ENCODE results near the gene FAF1.
A peak's percentile ranks its signal among the peaks of the same experiment; 100 is the strongest.
"Not testable (repeated sequence)": the region's sequence is repeated elsewhere in the genome, so short reads cannot be mapped to it uniquely, and the experiment has no call there.

The FAF1 gene

DNA sequence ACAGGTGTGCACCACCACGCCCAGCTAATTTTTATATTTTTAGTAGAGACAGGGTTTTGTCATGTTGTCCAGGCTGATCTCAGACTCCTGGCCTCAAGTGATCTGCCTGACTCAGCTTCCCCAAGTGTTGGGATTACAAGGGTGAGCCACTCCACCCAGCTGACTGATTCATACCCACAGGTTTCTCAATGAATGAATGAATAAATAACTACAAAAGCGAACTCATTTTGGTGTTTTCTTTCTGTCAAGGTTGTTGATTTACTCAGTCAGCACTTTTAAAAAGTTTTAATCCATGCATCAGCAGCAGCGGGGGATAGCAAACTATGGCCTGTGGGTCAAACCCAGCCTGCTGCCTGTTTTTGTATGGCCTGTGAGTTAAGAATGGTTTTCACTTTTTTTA is 217.5 kb downstream of the FAF1 start:
- TF ChIP-seq, protein P1, sequence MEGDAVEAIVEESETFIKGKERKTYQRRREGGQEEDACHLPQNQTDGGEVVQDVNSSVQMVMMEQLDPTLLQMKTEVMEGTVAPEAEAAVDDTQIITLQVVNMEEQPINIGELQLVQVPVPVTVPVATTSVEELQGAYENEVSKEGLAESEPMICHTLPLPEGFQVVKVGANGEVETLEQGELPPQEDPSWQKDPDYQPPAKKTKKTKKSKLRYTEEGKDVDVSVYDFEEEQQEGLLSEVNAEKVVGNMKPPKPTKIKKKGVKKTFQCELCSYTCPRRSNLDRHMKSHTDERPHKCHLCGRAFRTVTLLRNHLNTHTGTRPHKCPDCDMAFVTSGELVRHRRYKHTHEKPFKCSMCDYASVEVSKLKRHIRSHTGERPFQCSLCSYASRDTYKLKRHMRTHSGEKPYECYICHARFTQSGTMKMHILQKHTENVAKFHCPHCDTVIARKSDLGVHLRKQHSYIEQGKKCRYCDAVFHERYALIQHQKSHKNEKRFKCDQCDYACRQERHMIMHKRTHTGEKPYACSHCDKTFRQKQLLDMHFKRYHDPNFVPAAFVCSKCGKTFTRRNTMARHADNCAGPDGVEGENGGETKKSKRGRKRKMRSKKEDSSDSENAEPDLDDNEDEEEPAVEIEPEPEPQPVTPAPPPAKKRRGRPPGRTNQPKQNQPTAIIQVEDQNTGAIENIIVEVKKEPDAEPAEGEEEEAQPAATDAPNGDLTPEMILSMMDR (IDR thresholded peaks at IDR 0.05; ENCODE audit: insufficient read depth, low read depth, low read length, missing control alignments): no peak
- no peak overlapping the region for H3K4me3 ChIP-seq (ENCODE audit: low read depth, low read length)
- DNase-seq (ENCODE audit: low read depth): no peak

DNA sequence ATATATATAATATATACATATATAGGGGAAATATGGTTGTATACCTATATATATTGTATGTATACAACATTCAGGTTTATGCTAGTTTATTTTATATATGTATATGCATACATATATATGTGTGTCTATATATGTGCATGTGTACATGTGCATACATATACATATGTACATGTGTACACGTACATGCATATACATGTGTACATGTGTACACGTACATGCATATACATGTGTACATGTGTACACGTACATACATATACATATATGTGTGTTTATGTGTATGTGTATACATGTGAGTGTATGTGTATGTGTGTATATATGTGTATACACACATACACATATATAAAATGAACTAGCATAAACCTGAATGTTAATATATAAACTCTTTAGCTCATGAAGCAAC is 220.9 kb downstream of the FAF1 start:
- no peak for DNase-seq (ENCODE audit: low read depth)
- TF ChIP-seq, protein P1 (IDR thresholded peaks at IDR 0.05; ENCODE audit: insufficient read depth, low read depth, low read length, missing control alignments): no peak
- no peak overlapping the region for H3K4me3 ChIP-seq (ENCODE audit: low read depth, low read length)

DNA sequence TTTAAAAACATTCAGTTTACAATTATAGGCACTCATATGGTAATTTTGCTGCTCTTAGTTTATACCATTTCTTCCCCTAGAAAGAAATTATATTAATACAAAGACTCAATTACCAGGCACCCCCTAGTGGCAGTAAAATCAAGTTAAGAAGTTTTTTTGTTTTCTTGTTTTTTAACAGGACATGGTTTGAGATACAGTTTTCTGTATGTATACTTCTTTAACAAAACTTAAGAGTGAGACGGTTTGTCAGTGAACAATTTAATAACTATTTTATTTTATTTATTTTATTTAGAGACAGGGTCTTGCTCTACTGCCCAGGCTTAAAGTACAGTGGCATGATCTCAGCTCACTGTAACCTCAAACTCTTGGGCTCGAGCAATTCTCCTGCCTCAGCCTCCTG is 224.6 kb downstream of the FAF1 start:
- TF ChIP-seq, protein P1 (IDR thresholded peaks at IDR 0.05; ENCODE audit: insufficient read depth, low read depth, low read length, missing control alignments): peak; percentile 32
- no peak overlapping the region for H3K4me3 ChIP-seq (ENCODE audit: low read depth, low read length)
- DNase-seq (ENCODE audit: low read depth): peak; percentile 31

DNA sequence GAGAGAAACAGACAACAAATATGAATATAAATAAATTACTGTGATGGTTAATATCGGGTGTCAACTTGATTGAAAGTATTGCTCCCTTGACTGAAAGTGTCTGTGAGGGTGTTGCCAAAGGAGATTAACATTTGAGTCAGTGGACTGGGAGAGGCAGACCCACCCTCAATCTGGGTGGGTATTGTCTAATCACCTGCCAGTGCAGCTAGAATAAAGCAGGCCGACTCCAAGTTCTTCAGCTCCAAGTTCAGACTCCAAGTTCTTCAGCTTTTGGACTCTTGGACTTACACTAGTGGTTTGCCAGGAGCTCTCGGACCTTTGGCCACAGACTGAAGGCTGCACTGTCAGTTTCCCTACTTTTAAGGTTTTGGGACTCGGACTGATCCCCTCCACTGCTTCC is 232.5 kb downstream of the FAF1 start:
- not testable (repeated sequence) for H3K4me3 ChIP-seq (ENCODE audit: low read depth, low read length); DNase-seq (ENCODE audit: low read depth)

DNA sequence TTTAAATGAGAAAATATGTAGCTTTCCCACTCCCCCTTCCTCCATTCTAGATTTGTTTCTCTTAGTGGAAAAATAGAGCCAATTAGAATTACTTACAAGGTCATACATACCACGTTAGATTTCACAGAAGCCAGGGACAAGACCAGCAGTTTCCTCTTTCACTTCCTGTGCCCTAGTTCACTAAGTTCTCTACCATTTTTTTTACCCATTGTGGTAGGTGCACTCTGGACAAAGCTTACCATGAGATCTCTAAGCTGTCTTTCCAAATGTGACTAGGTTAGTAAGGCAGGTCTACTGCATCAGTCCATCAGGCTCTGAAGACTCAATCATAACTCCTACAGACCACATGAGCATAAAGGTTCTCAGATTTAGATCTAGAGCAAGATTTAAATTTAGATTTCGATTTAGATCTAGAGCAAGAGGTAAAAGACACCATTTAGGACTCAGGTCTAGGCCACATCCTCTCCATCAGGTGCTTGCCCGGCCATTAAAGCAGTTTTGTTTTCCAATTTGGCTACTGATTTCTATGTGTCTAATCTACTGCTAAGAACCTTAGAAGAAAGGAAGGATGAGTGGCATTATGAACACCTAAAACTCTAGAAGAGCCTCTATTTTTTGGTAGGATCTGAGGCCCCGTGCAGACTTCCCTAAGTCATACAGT is 235.3 kb downstream of the FAF1 start:
- peak; percentile 72 for DNase-seq (ENCODE audit: low read depth)
- H3K4me3 ChIP-seq (ENCODE audit: low read depth, low read length): no peak overlapping the region
- TF ChIP-seq, protein P1 (IDR thresholded peaks at IDR 0.05; ENCODE audit: insufficient read depth, low read depth, low read length, missing control alignments): no peak

DNA sequence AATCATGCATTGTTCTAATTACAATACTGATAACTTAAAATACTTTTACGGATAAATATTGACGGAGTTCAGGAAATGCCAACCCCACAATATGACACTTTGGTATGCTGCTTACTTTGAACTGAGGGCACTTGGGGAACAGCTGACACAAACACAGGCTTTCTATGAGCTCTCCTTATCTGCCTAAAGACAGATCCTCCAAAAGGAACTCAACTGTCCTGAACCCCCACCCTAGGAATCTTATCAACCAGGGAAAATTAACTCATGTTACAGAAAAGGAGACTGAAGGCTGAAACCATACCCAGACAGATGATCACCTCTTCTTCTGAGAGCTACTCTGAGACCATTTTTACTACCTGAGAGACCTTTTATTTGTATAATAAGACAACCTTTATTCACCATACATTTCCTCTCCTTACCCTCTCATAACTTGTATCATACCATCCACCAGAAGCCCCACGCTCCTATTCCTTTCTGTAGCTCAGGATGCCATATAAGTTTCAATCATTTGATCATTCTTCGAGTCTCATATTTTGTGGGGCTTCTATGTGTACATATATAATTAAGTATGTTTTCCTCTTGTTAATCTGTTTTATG is 239.5 kb downstream of the FAF1 start:
- no peak for DNase-seq (ENCODE audit: low read depth)
- no peak overlapping the region for H3K4me3 ChIP-seq (ENCODE audit: low read depth, low read length)
- TF ChIP-seq, protein P1 (IDR thresholded peaks at IDR 0.05; ENCODE audit: insufficient read depth, low read depth, low read length, missing control alignments): no peak

DNA sequence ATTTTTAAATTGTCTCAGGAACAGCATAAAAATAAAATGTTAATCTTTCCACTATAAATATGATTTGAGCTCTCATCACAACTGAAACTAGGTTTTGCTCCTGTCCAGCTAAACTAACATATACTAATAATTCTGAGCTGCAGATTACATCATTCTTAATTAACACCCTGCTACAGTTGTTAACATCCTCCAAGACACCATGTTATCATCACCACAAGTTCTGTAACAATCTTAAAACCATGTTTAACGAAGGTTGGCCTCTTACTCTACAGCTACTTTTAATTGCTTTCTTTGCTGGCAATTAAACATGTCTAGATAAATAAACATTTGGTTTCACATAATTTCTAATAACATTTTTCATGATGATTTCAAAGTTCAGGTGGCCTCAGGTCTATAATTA is 240.9 kb downstream of the FAF1 start:
- DNase-seq (ENCODE audit: low read depth): no peak
- H3K4me3 ChIP-seq (ENCODE audit: low read depth, low read length): no peak overlapping the region
- TF ChIP-seq, protein P1 (IDR thresholded peaks at IDR 0.05; ENCODE audit: insufficient read depth, low read depth, low read length, missing control alignments): no peak

Data from GM12865 (cell line).